Measurements from ENCODE around the gene FGF1. TPM values are rescaled to one million over a fixed set of nuclear protein-coding genes. Genes with fewer than 3 reads are reported as not detected.

The FGF1 gene
- polyA plus RNA-seq, 1 donor, result 5.1 TPM

GRCh38 chr5:142572006-142572405, 113.9 kb downstream of the FGF1 start:
- DNase-seq, result peak; percentile 63

GRCh38 chr5:142571371-142571770, 114.5 kb downstream of the FGF1 start:
- DNase-seq, result no peak

GRCh38 chr5:142569905-142570304, 116.0 kb downstream of the FGF1 start:
- no peak for DNase-seq

GRCh38 chr5:142568996-142569335, 116.9 kb downstream of the FGF1 start:
- no peak for DNase-seq

- peak; percentile 29 for DNase-seq
Observed at GRCh38 chr5:142568283-142568995, 117.5 kb downstream of the FGF1 start.

GRCh38 chr5:142561486-142562097, 124.3 kb downstream of the FGF1 start:
- DNase-seq, result no peak

- no peak for DNase-seq
Observed at GRCh38 chr5:142561029-142561428, 124.9 kb downstream of the FGF1 start.

- no peak for DNase-seq
Observed at GRCh38 chr5:142552107-142552506, 133.8 kb downstream of the FGF1 start.

GRCh38 chr5:142551338-142552067, 134.4 kb downstream of the FGF1 start:
- no peak for DNase-seq

- DNase-seq, result no peak
Observed at GRCh38 chr5:142550471-142550870, 135.4 kb downstream of the FGF1 start.

GRCh38 chr5:142549834-142550233, 136.1 kb downstream of the FGF1 start:
- no peak for DNase-seq

GRCh38 chr5:142548739-142549275, 137.1 kb downstream of the FGF1 start:
- DNase-seq, result no peak

GRCh38 chr5:142547445-142548380, 138.2 kb downstream of the FGF1 start:
- DNase-seq, result no peak

- no peak for DNase-seq
Observed at GRCh38 chr5:142545650-142546322, 140.1 kb downstream of the FGF1 start.

GRCh38 chr5:142544946-142545649, 140.8 kb downstream of the FGF1 start:
- no peak for DNase-seq

- no peak for DNase-seq
Observed at GRCh38 chr5:142544071-142544753, 141.7 kb downstream of the FGF1 start.

GRCh38 chr5:142542906-142543305, 143.0 kb downstream of the FGF1 start:
- DNase-seq, result peak; percentile 75

Data from hindlimb muscle (tissue), 1 donor.